ENCODE data around the gene CCDC6.

GRCh38 chr10:59898125-59898835 lies 8.1 kb downstream of the CCDC6 start:
- TF ChIP-seq POLR2A (IDR thresholded peaks at IDR 0.05) (no peak), CTCF (IDR thresholded peaks at IDR 0.05) (no peak), POLR2AphosphoS5 (IDR thresholded peaks at IDR 0.05; ENCODE audit: insufficient read depth in 1 of 2, low read depth in 1 of 2) (no peak)

Data from vagina (tissue), 2 donors.